Stimulated activated CD8-positive, alpha-beta memory T cell treated with anti-CD3 and anti-CD28 coated beads, Interleukin-4, amount 100 ng/mL, for 48 hours (primary cell): ENCODE measurements around the gene REEP3.

Experiments used
- DNase-seq: peaks from one replicate; pipeline ENCODE4 v3.0.0-alpha.2; 2020

REEP3 gene

GRCh38 chr10:63670291-63670898 lies 149.2 kb downstream of the REEP3 start:
- no peak for DNase-seq

GRCh38 chr10:63671317-63671937 lies 150.2 kb downstream of the REEP3 start:
- DNase-seq, result no peak

- DNase-seq, result no peak
Measured at GRCh38 chr10:63672491-63672890, 151.3 kb downstream of the REEP3 start.

GRCh38 chr10:63673246-63673645 lies 152.0 kb downstream of the REEP3 start:
- no peak for DNase-seq

- no peak for DNase-seq
Measured at GRCh38 chr10:63673846-63674245, 152.6 kb downstream of the REEP3 start.
